Neural progenitor cell (in vitro differentiated cells): Measurements from ENCODE around the gene NLGN2.

Experiments used
- EZH2 ChIP-seq: fragments of 200-600 bp; sonication (generic); IDR thresholded peaks from 2 replicates; pipeline ENCODE4 v1.6.1; 2017; ENCODE audit warnings: antibody characterized with exemption, mild to moderate bottlenecking, moderate library complexity
- EZH2phosphoT487 ChIP-seq: fragments of 200-600 bp; sonication (generic); IDR thresholded peaks from 2 replicates; pipeline ENCODE4 v1.6.1; 2017; ENCODE audit warnings: antibody characterized with exemption
- TF ChIP-seq, protein P1 (sequence below): fragments of 200-600 bp; sonication (generic); IDR thresholded peaks from 2 replicates; pipeline ENCODE4 v1.5.1; 2017; ENCODE audit warnings: antibody characterized with exemption, mild to moderate bottlenecking

DNA sequence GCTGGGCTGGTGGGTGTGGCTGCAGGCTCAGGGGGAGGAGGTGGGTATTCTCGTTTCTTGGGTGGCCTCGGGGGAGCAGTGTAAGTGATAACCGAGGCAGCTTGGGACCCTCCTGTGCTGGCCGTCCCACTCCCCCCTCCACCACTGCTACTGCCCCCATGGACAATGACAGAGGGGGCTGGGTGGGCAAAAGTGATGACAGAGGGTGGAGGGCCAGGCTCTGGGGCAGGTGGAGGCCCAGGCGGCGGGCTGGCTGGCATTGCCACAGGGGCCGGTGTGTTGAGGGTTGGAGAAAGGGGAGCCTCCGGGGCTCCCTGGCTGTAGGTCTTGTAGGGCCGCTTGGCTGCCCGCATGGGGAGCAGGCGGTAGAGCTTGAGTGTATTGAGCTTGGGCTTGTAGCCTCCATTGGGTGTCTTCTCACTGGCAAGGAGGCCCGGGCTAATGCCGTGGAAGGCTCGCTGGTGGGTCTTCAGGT is 55.8 kb downstream of the NLGN2 start:
- TF ChIP-seq, protein P1, sequence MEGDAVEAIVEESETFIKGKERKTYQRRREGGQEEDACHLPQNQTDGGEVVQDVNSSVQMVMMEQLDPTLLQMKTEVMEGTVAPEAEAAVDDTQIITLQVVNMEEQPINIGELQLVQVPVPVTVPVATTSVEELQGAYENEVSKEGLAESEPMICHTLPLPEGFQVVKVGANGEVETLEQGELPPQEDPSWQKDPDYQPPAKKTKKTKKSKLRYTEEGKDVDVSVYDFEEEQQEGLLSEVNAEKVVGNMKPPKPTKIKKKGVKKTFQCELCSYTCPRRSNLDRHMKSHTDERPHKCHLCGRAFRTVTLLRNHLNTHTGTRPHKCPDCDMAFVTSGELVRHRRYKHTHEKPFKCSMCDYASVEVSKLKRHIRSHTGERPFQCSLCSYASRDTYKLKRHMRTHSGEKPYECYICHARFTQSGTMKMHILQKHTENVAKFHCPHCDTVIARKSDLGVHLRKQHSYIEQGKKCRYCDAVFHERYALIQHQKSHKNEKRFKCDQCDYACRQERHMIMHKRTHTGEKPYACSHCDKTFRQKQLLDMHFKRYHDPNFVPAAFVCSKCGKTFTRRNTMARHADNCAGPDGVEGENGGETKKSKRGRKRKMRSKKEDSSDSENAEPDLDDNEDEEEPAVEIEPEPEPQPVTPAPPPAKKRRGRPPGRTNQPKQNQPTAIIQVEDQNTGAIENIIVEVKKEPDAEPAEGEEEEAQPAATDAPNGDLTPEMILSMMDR: no peak
- TF ChIP-seq EZH2phosphoT487 (no peak), EZH2 (no peak)
